Adrenal gland (tissue), 5 donors: Measurements from ENCODE around the gene PRKCZ.

Source experiments
- CTCF ChIP-seq, 6 experiments: fragments of 450-650 bp in 4 of 6; fragments of 200-600 bp in 2 of 6; sonication (generic) in 1 of 6; IDR thresholded peaks; 1 replicate in 5 of 6; 2 replicates in 1 of 6; pipeline versions ENCODE4 v1.5.1 to v1.8.0; 2016 to 2021; ENCODE audit warnings: antibody characterized with exemption in 6 of 6, mild to moderate bottlenecking in 2 of 6, moderate library complexity in 1 of 6
- POLR2A ChIP-seq, 2 donors: fragments of 450-650 bp; IDR thresholded peaks; one replicate each; pipeline ENCODE4 v1.6.1; 2017; ENCODE audit warnings: antibody characterized with exemption in 2 of 2, mild to moderate bottlenecking in 2 of 2, moderate library complexity in 1 of 2
- donor health status: DM: no; HTN: no; CAD: no.

- no peak for TF ChIP-seq POLR2A (IDR thresholded peaks at IDR 0.05)
- TF ChIP-seq CTCF (IDR thresholded peaks at IDR 0.05): no peak
These were observed 171.1 kb downstream of the PRKCZ start for GRCh38 chr1:2221271-2221670.
